DOHH2 (cell line): Measurements from ENCODE around the gene SORL1.

Experiments used
- EZH2phosphoT487 ChIP-seq: fragments of 200-600 bp; sonication (generic); IDR thresholded peaks from 2 replicates; pipeline ENCODE4 v1.6.1; 2017; ENCODE audit warnings: borderline replicate concordance, mild to moderate bottlenecking, antibody characterized with exemption, low read length, moderate library complexity, mixed read lengths
- TF ChIP-seq, protein P1 (sequence below): fragments of 200-600 bp; sonication (generic); IDR thresholded peaks from one replicate; pipeline ENCODE4 v1.5.1; 2014; ENCODE audit warnings: antibody characterized with exemption, mild to moderate bottlenecking, low read depth, low read length; ENCODE audit not compliant: poor library complexity, severe bottlenecking

- TF ChIP-seq, protein P1, sequence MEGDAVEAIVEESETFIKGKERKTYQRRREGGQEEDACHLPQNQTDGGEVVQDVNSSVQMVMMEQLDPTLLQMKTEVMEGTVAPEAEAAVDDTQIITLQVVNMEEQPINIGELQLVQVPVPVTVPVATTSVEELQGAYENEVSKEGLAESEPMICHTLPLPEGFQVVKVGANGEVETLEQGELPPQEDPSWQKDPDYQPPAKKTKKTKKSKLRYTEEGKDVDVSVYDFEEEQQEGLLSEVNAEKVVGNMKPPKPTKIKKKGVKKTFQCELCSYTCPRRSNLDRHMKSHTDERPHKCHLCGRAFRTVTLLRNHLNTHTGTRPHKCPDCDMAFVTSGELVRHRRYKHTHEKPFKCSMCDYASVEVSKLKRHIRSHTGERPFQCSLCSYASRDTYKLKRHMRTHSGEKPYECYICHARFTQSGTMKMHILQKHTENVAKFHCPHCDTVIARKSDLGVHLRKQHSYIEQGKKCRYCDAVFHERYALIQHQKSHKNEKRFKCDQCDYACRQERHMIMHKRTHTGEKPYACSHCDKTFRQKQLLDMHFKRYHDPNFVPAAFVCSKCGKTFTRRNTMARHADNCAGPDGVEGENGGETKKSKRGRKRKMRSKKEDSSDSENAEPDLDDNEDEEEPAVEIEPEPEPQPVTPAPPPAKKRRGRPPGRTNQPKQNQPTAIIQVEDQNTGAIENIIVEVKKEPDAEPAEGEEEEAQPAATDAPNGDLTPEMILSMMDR = no peak
- no peak for TF ChIP-seq EZH2phosphoT487
These were observed 10.6 kb upstream of the SORL1 start for GRCh38 chr11:121441521-121441920.
